ENCODE results near the gene DNAJC3.

- TF ChIP-seq CTCF (IDR thresholded peaks at IDR 0.05): no peak
- no peak for TF ChIP-seq POLR2A (IDR thresholded peaks at IDR 0.05)
Observed at GRCh38 chr13:95652244-95652764, 24.6 kb upstream of the DNAJC3 start.
